GM11168 (cell line): Measurements from ENCODE around the gene STXBP6.

Source experiments
- in situ Hi-C: fragments of 300-500 bp; cut with MboI; formaldehyde crosslinking; loops from one replicate; pipeline ENCODE4 v1.12.0; 2022; ENCODE audit warnings: low sequenced_read_pairs; ENCODE audit not compliant: unreplicated experiment

Gene STXBP6

DNA sequence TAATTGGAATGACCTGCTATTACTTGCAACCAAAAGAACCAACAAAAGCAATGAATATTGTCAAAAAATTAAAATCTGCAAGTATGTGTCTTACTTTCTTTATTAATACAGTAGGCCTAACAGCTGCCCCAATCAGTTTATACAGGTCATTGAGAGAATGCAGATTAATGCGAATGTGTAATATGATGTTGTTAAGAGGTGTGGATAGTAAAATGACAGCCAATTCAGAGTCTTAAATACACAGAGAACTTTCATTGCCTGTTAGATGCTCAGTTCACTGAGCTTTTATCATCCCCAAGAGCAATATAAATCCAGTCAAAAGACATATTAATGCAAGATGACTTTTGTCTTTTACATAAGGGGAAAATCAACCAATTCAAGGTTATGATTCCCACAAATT, 58.7 kb downstream of the STXBP6 start:
- in situ Hi-C loops: no loop called here

DNA sequence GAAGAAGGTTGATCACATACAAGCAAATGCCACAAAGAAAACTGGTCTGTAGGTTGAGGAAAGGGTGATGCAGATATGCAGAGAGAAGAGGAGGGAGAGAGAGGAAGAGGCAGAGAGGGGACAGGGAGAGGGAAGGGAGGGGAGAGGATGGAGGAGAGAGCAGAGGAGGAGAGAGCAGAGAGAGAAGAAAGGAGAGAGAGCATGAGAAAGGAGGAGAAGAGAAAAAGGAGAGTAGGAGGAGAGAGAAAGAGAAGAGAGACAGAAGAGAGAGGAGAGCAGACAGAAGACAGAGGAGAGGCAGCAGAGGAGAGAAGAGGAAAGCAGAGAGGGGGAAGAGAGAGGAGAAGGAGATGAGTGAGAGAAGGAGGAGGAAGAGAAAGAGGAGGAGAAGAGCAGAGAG, 59.2 kb downstream of the STXBP6 start:
- in situ Hi-C loops: no loop called here

DNA sequence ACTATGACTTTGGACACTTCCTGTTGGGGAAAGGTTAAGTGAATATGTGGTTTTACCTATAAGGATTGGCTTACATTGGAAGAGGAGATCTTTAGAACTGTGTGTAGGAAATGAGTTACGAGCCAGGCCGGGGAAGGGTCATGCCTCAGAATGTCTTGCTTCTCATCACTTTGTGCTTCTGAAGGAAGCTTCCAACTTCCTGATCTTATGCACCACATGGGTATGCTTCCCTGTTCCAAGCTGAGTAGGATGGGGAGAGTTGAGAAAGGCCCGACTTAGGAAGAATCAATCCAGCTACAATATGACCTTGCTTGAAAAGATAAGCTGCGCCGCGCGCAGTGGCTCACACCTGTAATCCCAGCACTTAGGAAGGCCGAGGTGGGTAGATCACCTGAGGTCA, 59.9 kb downstream of the STXBP6 start:
- in situ Hi-C loops: no loop called here

DNA sequence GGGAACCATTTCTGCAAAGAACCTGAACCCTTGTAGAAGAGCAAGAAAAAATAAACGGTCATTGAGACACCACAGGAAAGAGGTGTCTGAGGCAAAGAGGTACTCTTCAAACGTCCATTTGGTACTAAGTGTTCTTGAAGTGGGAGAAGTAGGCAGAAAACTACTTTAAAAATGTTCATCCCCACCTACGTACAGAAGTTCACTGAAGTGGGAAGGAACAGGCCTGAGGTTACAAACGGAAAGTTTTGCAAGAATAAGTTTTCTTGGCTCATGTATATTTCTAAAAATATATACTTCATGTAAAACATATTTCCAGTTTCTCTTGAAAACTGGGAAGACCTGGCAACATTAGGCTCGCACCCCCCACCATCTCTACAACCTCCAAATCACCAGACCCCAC, 61.2 kb downstream of the STXBP6 start:
- in situ Hi-C loops: no loop called here

DNA sequence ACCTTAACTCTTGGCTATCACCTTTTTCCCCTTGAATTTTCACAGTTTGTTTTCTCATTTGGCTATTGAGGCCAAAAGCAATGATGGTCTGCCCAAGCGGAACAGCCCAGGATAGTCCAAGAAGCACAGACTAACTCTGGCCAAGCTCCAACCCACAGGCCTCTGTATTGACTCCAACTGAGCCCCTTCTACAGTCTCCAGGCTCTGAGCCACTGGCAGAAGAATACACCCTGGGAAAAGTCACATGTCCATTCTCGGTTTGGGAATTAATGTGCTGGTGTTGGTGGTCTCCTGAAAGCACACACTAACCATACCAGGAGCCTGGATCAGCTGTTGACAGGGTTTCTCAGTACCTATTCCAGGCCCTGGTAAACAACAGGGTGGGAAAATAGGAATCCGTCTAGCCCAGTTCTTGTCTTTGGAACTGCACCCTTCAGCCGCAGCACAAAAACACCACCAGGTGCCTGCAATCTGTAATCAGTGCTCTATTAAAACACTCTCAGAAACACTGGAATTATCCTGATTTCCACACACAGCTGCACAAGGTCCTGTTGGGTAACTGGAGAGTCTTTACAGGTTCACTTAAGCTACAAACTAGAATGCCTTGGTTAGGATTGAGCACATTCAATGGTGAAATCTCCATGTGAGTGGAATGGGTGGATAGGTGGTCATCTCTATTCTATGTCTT, 63.6 kb downstream of the STXBP6 start:
- in situ Hi-C loops: no loop called here

DNA sequence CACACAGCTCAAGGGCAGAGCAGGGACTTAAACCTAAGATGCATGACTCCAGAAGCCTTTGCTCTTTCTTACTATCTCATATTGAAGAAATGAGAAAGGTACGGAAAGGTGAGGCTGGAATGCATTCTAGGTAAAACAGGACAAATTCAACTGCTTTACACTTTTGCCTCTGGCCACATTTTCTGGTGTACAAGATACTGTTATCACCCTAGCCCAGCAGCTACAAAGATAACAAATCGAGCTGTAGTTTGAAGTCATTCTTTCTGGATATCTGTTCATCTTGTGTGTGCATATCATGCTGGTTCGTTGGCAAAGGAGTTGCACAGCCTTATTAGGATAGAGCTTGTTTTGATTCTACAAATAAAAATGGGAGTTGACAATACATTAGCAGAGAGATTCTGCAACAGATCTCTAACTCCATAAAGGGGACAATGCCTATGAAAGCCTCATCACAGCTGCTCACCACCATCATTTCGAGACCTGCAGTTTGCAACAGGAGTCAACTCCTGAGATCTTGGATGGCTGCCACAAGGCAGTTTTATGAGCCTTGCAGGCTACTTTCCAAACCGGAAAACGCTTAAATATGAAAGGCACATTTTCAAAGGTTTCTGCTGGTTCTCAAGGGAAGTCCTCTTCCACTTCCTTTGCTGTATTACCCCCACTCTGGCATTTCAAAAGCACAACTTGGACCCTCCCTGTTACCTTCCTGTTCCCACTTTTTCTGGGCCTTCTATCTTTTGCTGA, 64.9 kb downstream of the STXBP6 start:
- in situ Hi-C loops: no loop called here

DNA sequence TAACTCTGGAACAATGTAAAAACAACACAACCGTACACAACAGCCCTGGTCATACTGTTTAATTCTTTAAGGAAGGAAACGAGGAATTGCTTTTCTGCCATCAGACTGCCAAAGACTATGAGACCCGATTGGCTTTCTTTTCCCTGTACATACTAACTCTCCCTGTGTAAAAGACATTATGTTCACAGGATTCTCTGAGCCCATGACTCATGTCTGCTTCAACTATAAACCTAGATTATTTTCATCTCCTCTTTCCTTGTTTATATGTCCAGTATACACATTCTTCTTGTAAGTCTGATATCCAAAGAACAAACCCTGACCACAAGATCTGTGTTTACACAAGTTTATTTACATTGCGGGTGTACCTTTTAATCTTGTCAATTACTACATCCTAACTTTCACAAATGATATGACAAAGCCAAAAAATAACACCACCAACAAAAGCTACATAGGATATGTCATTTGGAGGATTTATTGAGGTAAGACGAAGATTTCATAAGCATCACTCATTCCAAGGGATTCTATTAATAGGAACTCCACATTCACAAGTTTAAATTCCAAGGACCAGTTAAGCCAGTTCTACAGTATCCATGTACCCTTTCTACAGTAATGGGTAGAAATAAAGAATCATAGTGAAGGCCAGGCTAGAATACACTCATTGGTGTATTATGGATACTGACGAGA, 67.3 kb downstream of the STXBP6 start:
- in situ Hi-C loops: no loop called here

DNA sequence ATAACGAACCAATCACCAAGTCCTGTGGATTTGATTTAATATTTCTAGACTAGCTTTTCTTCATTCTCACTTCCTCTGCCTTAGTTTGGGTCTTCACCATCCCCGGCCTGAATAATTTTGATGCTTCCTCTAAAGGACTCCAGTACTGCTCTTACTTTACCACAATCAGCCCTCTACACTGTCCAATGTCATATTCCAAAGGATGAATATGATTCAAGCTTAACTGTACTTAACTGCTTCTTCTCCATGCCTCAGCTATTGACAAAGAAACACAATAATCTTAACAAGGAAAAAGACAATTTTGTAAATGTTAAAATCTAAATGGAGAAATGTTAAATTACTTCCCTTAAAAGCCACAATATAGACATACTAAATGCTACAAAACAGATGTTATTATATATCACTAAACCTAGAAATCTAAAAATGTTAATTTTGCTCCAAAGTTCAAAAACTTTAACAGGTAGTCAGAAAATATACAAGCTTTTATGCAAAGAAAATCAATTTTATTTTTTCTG, 70.2 kb downstream of the STXBP6 start:
- in situ Hi-C loops: no loop called here

DNA sequence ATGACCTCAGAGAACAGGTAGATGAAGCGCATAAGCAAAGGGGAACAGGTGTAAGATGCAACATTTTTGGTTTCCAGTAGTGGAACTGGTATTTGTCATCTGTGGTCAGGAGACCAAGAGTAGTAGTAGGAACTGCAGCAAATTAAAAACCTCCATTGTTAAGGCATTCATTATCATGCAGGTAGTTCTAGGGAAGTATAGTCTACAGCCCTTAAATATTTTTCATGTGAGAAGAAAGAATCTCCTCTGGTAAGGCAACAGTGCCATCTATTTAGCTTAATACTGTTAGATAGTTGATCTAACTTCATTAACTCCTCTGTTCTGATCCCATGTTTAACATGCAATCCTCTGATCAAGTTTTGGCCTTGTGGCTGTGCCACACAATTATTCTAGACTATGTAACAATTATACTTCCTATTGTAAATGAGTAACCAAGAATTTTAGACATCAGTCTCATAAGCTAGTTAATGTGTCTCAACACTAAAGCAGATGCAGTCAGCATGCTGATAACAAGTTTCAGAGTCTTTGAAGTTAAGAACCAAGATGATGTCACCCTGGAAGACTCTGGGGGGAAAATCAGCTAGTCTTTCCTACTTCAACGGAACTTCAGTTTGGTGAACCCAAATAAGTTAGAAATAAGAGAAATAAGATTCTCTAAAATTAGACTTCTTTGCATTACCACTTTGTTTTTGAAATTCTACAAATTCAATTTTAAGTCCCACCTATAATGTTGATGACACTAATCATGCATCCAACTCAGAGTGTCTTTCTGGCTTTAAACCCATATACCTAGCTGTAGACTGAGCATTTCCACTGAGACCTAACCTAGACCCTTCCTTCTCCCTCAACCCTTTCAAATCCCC, 70.9 kb downstream of the STXBP6 start:
- in situ Hi-C loops: no loop called here

DNA sequence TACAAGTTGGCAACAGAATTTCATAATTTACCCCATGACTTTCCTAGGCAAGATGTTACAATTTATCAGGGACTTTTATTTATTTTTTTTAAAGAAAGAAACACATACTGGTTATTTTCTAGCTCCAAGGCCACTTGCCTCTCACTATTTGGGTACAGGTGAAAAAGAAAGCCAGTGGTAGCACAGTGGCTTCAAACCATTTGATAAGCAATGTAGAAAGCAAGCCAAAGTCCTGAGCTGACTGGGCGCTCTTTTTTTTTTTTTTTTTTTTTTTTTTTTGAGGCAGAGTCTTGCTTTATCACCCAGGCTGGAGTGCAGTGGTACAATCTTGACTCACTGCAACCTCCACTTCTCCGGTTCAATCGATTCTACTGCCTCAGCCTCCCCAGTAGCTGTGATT, 73.3 kb downstream of the STXBP6 start:
- in situ Hi-C loops: no loop called here

DNA sequence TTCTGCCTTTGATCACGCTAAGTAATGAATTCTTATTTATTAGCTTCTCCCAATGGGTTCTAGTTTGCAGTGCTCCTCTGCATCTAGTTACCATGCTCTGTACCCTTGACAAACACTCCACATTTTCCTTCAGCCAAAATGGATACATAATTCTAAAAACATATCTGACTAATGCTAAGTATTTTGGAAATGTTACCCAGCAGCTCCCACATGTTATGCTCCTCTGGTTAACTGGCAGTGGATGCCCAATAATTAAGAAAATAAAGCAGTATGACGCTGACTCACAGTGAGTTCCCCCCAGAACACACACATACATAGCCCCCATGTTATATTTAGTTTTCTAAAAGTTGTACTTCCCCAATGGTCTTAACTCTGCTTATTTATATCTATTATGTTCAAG, 74.6 kb downstream of the STXBP6 start:
- in situ Hi-C loops: no loop called here

DNA sequence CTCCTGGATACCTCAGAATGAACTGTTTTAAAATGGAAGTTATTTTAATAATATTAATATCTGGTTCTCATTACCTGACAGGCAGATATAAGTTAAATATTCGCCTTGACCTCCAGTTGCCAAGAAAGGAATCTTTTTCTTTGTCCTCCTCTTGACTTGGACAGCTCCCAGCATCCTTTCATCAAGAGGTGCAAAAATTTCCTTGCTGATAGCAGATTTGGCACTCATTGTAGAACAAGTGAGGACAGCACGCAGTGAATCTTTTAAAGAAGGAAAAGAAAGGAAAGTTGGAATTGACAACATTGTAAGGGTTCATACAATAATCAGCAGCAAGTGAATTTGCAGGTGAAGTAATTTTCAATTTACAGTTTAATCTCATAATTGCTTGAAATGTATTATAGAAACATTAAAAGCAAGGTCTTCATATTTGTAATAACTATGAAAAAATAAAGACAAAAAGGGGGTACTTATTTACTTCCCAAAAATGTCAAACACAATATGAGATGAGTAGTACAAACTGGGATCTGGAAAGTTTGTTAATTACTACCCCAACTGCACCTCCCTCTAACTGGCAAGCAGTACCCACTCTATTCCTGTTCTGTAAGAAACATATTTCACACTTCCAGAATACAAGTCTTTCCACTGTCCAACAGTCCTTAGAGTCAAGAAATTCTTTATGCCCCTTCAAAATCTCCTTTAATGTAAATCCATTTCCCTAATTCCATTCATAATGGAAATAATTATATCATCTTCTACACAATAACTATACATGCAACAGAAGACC, 75.2 kb downstream of the STXBP6 start:
- in situ Hi-C loops: no loop called here

DNA sequence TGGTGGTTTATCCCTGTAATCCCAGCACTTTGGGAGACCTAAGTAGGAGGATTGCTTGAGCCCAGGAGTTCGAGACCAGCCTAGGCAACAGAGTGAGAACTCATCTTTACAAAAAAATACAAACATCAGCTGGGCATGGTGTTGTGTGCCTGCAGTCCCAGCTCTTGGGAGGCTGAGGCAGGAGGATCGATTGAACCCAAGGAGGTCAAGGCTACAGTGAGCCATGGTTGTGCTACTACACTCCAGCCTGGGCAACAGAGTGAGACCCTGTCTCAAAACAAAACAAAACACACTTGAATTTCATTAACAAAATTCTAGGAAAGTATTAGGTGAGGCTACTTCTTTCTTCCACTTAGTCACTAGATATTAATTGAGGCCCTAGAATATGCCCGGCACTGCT, 77.1 kb downstream of the STXBP6 start:
- in situ Hi-C loops: no loop called here

DNA sequence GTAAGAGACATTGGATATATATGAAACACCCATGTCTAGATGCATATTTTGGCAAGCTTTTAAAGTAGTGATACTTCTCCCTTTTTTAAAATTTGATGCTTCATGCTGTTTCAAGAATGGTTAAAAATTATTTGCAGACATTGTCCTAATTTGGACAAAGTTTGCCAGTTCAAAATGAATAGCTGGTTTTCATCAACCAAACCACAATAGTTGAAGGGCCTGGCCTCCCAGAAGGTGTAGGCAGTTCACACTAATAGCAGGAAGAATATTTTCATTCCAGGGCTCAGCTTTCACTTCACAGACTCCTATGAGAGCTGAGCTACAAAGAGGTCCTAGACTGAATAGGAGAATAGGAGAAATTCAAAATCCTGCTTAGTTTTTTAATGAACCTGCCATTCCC, 78.7 kb downstream of the STXBP6 start:
- in situ Hi-C loops: no loop called here

DNA sequence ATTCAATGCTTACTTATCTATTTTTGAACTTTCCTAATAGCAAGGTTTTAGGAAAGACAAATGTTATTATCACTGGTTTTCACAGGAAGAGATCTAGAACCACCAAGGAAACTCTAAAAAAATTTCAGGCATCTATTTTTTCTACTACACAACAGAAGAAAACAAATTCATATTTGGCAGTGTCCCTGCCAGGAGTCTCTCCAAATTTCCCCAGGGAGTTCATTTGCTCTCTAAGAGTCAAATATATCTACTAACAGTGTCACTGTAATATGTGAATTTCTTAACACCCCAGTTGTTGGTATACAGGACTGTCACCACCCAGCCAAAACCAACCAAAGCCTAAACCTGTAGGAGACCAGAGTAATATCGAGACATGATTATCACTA, 83.4 kb downstream of the STXBP6 start:
- in situ Hi-C loops: no loop called here

DNA sequence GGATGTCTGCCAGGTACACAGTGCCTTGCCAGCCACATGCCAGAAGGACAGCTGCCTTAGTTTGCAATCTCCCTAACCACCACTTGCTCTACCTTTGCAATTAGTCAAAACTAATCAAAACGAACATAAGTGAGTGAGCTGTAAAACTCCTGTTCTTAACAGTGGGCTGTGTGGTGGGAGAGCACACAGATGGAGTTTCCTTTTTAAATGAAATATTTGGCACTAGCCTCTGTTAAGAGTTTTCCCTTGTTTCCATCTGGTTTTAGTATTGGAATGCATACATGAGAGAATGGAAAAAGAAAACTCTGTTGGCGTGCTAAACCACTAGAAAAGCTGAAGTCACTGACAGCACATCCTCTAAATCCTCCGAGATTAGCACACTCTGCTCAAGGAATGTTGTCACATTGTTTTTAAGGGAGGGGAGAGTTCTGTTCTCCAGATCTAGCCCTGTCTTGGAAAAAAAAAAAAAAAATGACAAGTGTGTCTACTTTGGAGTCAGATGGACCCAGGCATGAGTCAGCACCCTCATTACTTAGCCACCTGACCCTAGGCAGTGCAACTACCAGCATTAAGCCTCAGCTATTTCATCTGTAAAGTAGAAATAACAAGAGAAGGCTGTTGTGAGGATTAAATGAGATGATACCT, 83.9 kb downstream of the STXBP6 start:
- in situ Hi-C loops: no loop called here

DNA sequence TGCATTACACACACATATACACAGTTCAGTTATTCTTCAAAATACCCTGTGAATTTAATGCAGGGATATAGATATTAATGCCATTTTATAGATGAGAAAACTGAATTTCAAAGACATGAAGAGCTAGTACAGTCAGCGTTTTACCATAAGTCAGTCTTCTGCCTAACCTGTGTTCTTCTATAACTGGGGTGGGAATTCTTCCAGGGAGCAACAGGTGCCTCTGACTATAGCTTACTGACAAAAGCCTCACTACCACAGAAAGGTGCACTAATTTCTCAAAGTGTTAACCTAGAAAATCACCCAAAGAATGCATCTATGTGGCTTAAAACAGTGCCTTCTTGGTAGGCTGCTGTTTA, 84.4 kb downstream of the STXBP6 start:
- in situ Hi-C loops: no loop called here

DNA sequence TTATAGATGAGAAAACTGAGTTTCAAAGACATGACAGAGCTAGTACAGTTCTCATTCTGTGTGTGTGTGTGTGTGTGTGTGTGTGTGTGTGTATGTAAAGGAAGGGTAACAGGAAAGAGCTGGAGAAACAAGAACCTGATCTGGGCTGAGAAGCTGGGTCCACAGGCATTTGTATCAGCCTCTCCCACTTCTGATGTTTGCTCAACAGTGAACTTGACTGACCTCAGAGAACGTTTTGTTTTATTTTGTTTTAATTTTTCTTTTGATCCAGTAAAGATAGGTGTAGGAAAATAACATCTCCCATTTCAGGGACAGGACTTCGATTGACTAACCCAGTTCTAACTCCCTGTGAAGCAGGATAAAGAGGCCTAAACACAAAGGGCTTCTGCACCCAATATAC, 85.4 kb downstream of the STXBP6 start:
- in situ Hi-C loops: no loop called here

DNA sequence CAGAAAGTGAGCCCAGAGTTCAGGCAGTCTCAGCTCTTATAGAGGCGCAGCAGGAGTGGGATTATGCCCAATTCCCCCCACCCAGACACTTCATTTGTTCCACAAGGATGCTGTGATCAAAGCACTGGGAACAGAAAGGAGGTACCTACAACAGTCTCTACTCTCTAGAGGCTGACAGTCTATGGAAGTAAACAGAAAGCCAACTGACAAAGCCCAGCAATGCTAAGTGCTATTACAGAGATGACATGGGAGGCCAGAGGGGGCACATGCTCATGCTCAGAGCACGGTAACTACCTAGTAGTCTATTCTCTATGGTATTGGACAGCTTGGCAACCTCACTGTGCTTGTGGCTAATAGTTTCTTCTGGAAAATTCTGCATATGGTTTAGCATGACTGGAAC, 85.9 kb downstream of the STXBP6 start:
- in situ Hi-C loops: no loop called here
